Testis (tissue), 3 donors: Measurements from ENCODE around the gene TMED10. TPM values are rescaled to one million over a fixed set of nuclear protein-coding genes. Genes with fewer than 3 reads are reported as not detected.

Experiments used
- DNase-seq: peaks from one replicate; pipeline ENCODE4 v3.0.0-alpha.2; 2019
- H3K27ac ChIP-seq, 2 donors: fragments of 200-600 bp; sonication (generic); one replicate each; pipeline ENCODE4 v1.5.1; 2019
- H3K27me3 ChIP-seq: fragments of 200-600 bp; sonication (generic); one replicate; pipeline ENCODE4 v1.5.1; 2019
- H3K36me3 ChIP-seq: fragments of 200-600 bp; sonication (generic); one replicate; pipeline ENCODE4 v1.5.1; 2017; ENCODE audit warnings: low read depth; ENCODE audit errors: missing control alignments
- H3K4me1 ChIP-seq: fragments of 200-600 bp; sonication (generic); one replicate; pipeline ENCODE4 v1.5.1; 2019
- H3K4me3 ChIP-seq, 2 donors: fragments of 200-600 bp; sonication (generic); one replicate each; pipeline ENCODE4 v1.5.1; 2017 to 2019
- H3K9me3 ChIP-seq: fragments of 200-600 bp; sonication (generic); one replicate; pipeline ENCODE4 v1.5.1; 2017
- CTCF ChIP-seq, 3 experiments: fragments of 450-650 bp in 2 of 3; fragments of 200-600 bp in 1 of 3; sonication (generic) in 1 of 3; IDR thresholded peaks; one replicate each; pipeline ENCODE4 v1.5.1; 2016 to 2019; ENCODE audit warnings: antibody characterized with exemption in 3 of 3, mild to moderate bottlenecking in 2 of 3, moderate library complexity in 1 of 3
- POLR2A ChIP-seq: fragments of 450-650 bp; IDR thresholded peaks from one replicate; pipeline ENCODE4 v1.6.1; 2017; ENCODE audit warnings: antibody characterized with exemption, mild to moderate bottlenecking, moderate library complexity
- WGBS, 2 donors: methylation state at CpG; one replicate each; pipeline ENCODE4 v1.1.5; 2018; 5-methylcytosine and 5-hydroxymethylcytosine counted together
- intact Hi-C: fragments of 100-400 bp; cut with DNase I; formaldehyde crosslinking; loops from one replicate; pipeline ENCODE4 v1.15.1; 2023; ENCODE audit warnings: low total_unique reads
- polyA plus RNA-seq: library from polyadenylated mRNA; stranded (reverse); fragments of 350-450 nt; fragmentation: Illumina TruSeq; extraction: RNeasy Lipid Tissue Mini Kit (QIAGEN cat#74804); gene quantifications from one replicate; pipeline ENCODE4 v1.2.3, GENCODE V29; 2014; ENCODE audit warnings: low read depth, low replicate concordance; ENCODE audit not compliant: insufficient read depth
- total RNA-seq, 2 donors: library from RNA; depleted of rRNA; stranded (reverse); fragments of >200 nt; gene quantifications; one replicate each; pipeline ENCODE4 v1.2.3, GENCODE V29; 2016

Gene TMED10
- total and polyA plus RNA-seq, 3 donors from 2014 or later, result 255 to 417 (median 334) TPM

- Histone ChIP-seq H3K27ac (no peak overlapping the region), H3K27me3 (no peaks in the 10 kb centered on the region), H3K4me1 (peaks cover 54% of the 10 kb centered on the region), H3K4me3 (no peak overlapping the region), H3K36me3 (no peaks in the 10 kb centered on the region), H3K9me3 (no peaks in the 10 kb centered on the region)
- DNase-seq, result no peak
- intact Hi-C loops, result no loop called here
- WGBS, 2 donors, result 85 to 91% methylated on average over 3 of the region's 3 CpGs
- TF ChIP-seq POLR2A, result no peak
- no peak for TF ChIP-seq CTCF (IDR thresholded peaks at IDR 0.05)
Observed at GRCh38 chr14:75168586-75169335, 7.7 kb downstream of the TMED10 start.

GRCh38 chr14:75167325-75167724 is 9.1 kb downstream of the TMED10 start:
- Histone ChIP-seq H3K9me3 (no peaks in the 10 kb centered on the region), H3K27ac (peak overlapping the region in 1 of 2 donors; percentile 24), H3K36me3 (no peaks in the 10 kb centered on the region), H3K4me1 (peaks cover 45% of the 10 kb centered on the region), H3K27me3 (no peaks in the 10 kb centered on the region), H3K4me3 (no peak overlapping the region)
- no peak for DNase-seq
- WGBS, 2 donors, result 72 to 86% methylated on average over 2 of the region's 2 CpGs
- TF ChIP-seq POLR2A, result no peak
- no peak for TF ChIP-seq CTCF (IDR thresholded peaks at IDR 0.05)
- intact Hi-C loops, result no loop called here

GRCh38 chr14:75165586-75166391 is 10.6 kb downstream of the TMED10 start:
- no peak overlapping the region for H3K4me3 ChIP-seq
- peaks cover 51% of the 10 kb centered on the region for H3K4me1 ChIP-seq
- intact Hi-C loops, result no loop called here
- H3K27ac ChIP-seq, result peak overlapping the region; percentile 61 to 75
- DNase-seq, result peak; percentile 62
- H3K27me3 ChIP-seq, result no peaks in the 10 kb centered on the region
- TF ChIP-seq POLR2A (no peak), CTCF (IDR thresholded peaks at IDR 0.05) (no peak)
- H3K9me3 ChIP-seq, result no peaks in the 10 kb centered on the region
- WGBS, 2 donors, result 42 to 51% methylated on average over 8 of the region's 8 CpGs
- H3K36me3 ChIP-seq, result no peaks in the 10 kb centered on the region

- Histone ChIP-seq H3K27ac (peak overlapping the region in 1 of 2 donors; percentile 61), H3K36me3 (no peaks in the 10 kb centered on the region), H3K4me1 (peaks cover 51% of the 10 kb centered on the region), H3K27me3 (no peaks in the 10 kb centered on the region), H3K4me3 (no peak overlapping the region), H3K9me3 (no peaks in the 10 kb centered on the region)
- intact Hi-C loops, result no loop called here
- no peak for DNase-seq
- 98 to 100% methylated on average over 1 of the region's 1 CpG for WGBS, 2 donors
- TF ChIP-seq CTCF (IDR thresholded peaks at IDR 0.05) (no peak), POLR2A (no peak)
Observed at GRCh38 chr14:75164809-75165208, 11.6 kb downstream of the TMED10 start.
